Liver (tissue), 3 donors: Measurements from ENCODE around the gene UBR4.

ENCODE experiments used
- GABPA ChIP-seq, 2 donors: IDR thresholded peaks in 1 of 2; conservative IDR thresholded peaks in 1 of 2; 2 replicates each; pipeline ENCODE4 v1.6.1; 2016; ENCODE audit warnings: antibody characterized with exemption in 2 of 2, mild to moderate bottlenecking in 1 of 2, moderate library complexity in 1 of 2
- RXRA ChIP-seq, 2 donors: IDR thresholded peaks; 2 replicates each; pipeline ENCODE4 v1.6.1; 2017 to 2018; ENCODE audit warnings: antibody characterized with exemption in 2 of 2, mild to moderate bottlenecking in 1 of 2
- SP1 ChIP-seq: IDR thresholded peaks from 2 replicates; pipeline ENCODE4 v1.6.1; 2018; ENCODE audit warnings: antibody characterized with exemption, mild to moderate bottlenecking
- TAF1 ChIP-seq: conservative IDR thresholded peaks from 2 replicates; pipeline ENCODE4 v1.6.1; 2016; ENCODE audit warnings: antibody characterized with exemption, mild to moderate bottlenecking
- YY1 ChIP-seq: IDR thresholded peaks from 2 replicates; pipeline ENCODE4 v1.6.1; 2016; ENCODE audit warnings: antibody characterized with exemption, mild to moderate bottlenecking
- TF ChIP-seq, protein P1 (sequence below): fragments of 150-350 bp; IDR thresholded peaks from 2 replicates; pipeline ENCODE4 v1.5.1; 2017; ENCODE audit warnings: improper control_type of control experiment, low read depth, low read length; ENCODE audit not compliant: missing input control
- TF ChIP-seq, protein P2 (sequence below): IDR thresholded peaks from 2 replicates; pipeline ENCODE4 v1.6.1; 2016; ENCODE audit warnings: antibody characterized with exemption
- TF ChIP-seq, protein P3 (sequence below): IDR thresholded peaks from 2 replicates; pipeline ENCODE4 v1.6.1; 2016; ENCODE audit warnings: antibody characterized with exemption
- donor health status: healthy.
- donor health status: healthy.

DNA sequence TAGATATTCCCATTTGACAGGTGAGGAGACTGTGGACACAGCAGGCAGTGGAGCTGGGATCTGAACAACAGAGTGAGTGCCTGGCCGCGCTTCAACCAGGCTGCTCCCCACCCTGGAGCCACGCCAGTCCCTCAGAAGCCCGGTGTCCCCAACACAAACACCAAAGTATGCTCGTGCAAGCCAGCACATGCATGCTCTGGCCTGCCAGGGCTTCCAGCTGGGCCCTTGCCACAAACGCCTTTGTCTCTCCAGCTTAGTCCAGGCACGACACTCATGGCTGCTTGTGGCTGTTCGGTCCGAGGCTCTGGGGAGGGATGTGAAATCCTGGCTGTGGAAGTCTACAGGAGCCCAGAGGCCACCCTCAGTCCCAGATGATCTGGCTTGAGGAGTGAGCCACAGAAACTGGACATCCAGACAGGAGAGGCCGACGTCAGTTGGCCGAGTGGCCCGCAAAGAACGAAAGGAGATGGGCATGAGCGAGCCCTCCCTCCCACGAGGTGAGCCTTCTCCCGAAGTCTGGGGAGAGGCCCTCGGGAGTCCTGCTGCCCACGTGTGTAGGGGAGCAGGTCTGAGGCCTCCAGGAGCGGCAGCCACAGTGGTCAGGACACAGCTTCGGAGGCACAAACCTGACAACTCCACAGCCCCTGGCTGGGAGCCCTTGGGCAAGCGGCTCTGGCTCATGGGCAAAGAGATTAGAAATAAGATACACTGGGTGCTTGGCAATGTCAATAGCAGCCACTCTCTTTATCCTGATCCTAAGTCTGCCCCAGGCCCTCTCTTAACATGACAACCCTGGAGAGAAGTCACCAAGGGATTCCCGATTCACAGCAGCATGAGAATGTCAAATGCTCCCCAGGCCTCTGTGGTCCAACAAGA is 136.5 kb downstream of the UBR4 start:
- no peak for TF ChIP-seq GABPA (IDR thresholded peaks at IDR 0.05 in 1 of 2, conservative IDR thresholded peaks at IDR 0.05 in 1 of 2)
- TF ChIP-seq, protein P1, sequence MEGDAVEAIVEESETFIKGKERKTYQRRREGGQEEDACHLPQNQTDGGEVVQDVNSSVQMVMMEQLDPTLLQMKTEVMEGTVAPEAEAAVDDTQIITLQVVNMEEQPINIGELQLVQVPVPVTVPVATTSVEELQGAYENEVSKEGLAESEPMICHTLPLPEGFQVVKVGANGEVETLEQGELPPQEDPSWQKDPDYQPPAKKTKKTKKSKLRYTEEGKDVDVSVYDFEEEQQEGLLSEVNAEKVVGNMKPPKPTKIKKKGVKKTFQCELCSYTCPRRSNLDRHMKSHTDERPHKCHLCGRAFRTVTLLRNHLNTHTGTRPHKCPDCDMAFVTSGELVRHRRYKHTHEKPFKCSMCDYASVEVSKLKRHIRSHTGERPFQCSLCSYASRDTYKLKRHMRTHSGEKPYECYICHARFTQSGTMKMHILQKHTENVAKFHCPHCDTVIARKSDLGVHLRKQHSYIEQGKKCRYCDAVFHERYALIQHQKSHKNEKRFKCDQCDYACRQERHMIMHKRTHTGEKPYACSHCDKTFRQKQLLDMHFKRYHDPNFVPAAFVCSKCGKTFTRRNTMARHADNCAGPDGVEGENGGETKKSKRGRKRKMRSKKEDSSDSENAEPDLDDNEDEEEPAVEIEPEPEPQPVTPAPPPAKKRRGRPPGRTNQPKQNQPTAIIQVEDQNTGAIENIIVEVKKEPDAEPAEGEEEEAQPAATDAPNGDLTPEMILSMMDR, result no peak
- TF ChIP-seq, protein P2, sequence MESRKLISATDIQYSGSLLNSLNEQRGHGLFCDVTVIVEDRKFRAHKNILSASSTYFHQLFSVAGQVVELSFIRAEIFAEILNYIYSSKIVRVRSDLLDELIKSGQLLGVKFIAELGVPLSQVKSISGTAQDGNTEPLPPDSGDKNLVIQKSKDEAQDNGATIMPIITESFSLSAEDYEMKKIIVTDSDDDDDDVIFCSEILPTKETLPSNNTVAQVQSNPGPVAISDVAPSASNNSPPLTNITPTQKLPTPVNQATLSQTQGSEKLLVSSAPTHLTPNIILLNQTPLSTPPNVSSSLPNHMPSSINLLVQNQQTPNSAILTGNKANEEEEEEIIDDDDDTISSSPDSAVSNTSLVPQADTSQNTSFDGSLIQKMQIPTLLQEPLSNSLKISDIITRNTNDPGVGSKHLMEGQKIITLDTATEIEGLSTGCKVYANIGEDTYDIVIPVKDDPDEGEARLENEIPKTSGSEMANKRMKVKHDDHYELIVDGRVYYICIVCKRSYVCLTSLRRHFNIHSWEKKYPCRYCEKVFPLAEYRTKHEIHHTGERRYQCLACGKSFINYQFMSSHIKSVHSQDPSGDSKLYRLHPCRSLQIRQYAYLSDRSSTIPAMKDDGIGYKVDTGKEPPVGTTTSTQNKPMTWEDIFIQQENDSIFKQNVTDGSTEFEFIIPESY, result no peak
- TF ChIP-seq, protein P3, sequence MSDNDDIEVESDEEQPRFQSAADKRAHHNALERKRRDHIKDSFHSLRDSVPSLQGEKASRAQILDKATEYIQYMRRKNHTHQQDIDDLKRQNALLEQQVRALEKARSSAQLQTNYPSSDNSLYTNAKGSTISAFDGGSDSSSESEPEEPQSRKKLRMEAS, result peak; percentile 37
- TF ChIP-seq SP1, result peak; percentile 29
- peak in 1 of 2 donors; percentile 38 for TF ChIP-seq RXRA (IDR thresholded peaks at IDR 0.05)
- TF ChIP-seq TAF1, result no peak
- no peak for TF ChIP-seq YY1
